Karpas-422 (cell line): Measurements from ENCODE around the gene ARRB1. TPM values are rescaled to one million over a fixed set of nuclear protein-coding genes. Genes with fewer than 3 reads are reported as not detected.

Experiments used
- DNase-seq: peaks from one replicate; pipeline ENCODE4 v3.0.0-alpha.2; 2015
- H2AFZ ChIP-seq: fragments of 200-600 bp; sonication (generic); 2 replicates; pipeline ENCODE4 v1.6.1; 2014; ENCODE audit warnings: antibody characterized with exemption, low read length, mixed read lengths
- H3K27ac ChIP-seq: fragments of 200-600 bp; sonication (generic); 2 replicates; pipeline ENCODE4 v1.5.1; 2014; ENCODE audit warnings: mild to moderate bottlenecking, low read length, moderate library complexity
- H3K27me3 ChIP-seq: fragments of 200-600 bp; sonication (generic); 2 replicates; pipeline ENCODE4 v1.6.1; 2014; ENCODE audit warnings: low read length, mixed read lengths
- H3K36me3 ChIP-seq: fragments of 200-600 bp; sonication (generic); 2 replicates; pipeline ENCODE4 v1.6.1; 2014; ENCODE audit warnings: low read length, mixed read lengths; ENCODE audit not compliant: insufficient read depth
- H3K4me1 ChIP-seq: fragments of 200-600 bp; sonication (generic); 2 replicates; pipeline ENCODE4 v1.6.1; 2014; ENCODE audit warnings: mild to moderate bottlenecking, low read length, mixed read lengths
- H3K4me2 ChIP-seq: fragments of 200-600 bp; sonication (generic); 2 replicates; pipeline ENCODE4 v1.6.1; 2014; ENCODE audit warnings: low read length, low read depth, mild to moderate bottlenecking; ENCODE audit not compliant: poor library complexity, severe bottlenecking
- H3K4me3 ChIP-seq: fragments of 200-600 bp; sonication (generic); 2 replicates; pipeline ENCODE4 v1.5.1; 2014; ENCODE audit warnings: mild to moderate bottlenecking, antibody characterized with exemption, low read length, mixed read lengths
- H3K79me2 ChIP-seq: fragments of 200-600 bp; sonication (generic); 2 replicates; pipeline ENCODE4 v1.6.1; 2014; ENCODE audit warnings: mild to moderate bottlenecking, low read length, mixed read lengths
- H3K9ac ChIP-seq: fragments of 200-600 bp; sonication (generic); 2 replicates; pipeline ENCODE4 v1.6.0; 2014; ENCODE audit warnings: low read length
- H3K9me2 ChIP-seq: fragments of 200-600 bp; sonication (generic), shearing (Covaris generic); replicated peaks from 2 replicates; pipeline ENCODE4 v1.6.0; 2014; ENCODE audit warnings: mild to moderate bottlenecking, low read length, moderate library complexity; ENCODE audit not compliant: insufficient read depth
- H3K9me3 ChIP-seq: fragments of 300-700, 200-600 bp; sonication (generic); 2 replicates; pipeline ENCODE4 v1.6.1; 2014; ENCODE audit warnings: low read length, mixed read lengths
- H4K20me1 ChIP-seq: fragments of 200-600 bp; sonication (generic); 2 replicates; pipeline ENCODE4 v1.6.1; 2014; ENCODE audit warnings: mild to moderate bottlenecking, antibody characterized with exemption, low read length, low read depth; ENCODE audit not compliant: insufficient read depth
- total RNA-seq: library from RNA; depleted of rRNA; stranded (reverse); fragments of >200 nt; shearing (Covaris generic); gene quantifications from 2 replicates; pipeline ENCODE4 v1.2.3, GENCODE V29; 2014; ENCODE audit warnings: low replicate concordance

Gene ARRB1
- total RNA-seq, 1 experiment from 2014 or later, result not detected

GRCh38 chr11:75349521-75350116 is 1.8 kb downstream of the ARRB1 start:
- Histone ChIP-seq H3K9ac (no peak overlapping the region), H3K4me3 (no peak overlapping the region), H3K9me3 (no peaks in the 10 kb centered on the region), H3K36me3 (no peaks in the 10 kb centered on the region), H3K4me2 (no peak overlapping the region), H3K4me1 (no peaks in the 10 kb centered on the region), H3K79me2 (no peaks in the 10 kb centered on the region), H2AFZ (no peak overlapping the region), H3K27me3 (no peaks in the 10 kb centered on the region), H4K20me1 (no peaks in the 10 kb centered on the region; the same call in 1 of the 2 replicates), H3K27ac (no peak overlapping the region), H3K9me2 (no peaks in the 10 kb centered on the region)
- DNase-seq, result no peak

DNA sequence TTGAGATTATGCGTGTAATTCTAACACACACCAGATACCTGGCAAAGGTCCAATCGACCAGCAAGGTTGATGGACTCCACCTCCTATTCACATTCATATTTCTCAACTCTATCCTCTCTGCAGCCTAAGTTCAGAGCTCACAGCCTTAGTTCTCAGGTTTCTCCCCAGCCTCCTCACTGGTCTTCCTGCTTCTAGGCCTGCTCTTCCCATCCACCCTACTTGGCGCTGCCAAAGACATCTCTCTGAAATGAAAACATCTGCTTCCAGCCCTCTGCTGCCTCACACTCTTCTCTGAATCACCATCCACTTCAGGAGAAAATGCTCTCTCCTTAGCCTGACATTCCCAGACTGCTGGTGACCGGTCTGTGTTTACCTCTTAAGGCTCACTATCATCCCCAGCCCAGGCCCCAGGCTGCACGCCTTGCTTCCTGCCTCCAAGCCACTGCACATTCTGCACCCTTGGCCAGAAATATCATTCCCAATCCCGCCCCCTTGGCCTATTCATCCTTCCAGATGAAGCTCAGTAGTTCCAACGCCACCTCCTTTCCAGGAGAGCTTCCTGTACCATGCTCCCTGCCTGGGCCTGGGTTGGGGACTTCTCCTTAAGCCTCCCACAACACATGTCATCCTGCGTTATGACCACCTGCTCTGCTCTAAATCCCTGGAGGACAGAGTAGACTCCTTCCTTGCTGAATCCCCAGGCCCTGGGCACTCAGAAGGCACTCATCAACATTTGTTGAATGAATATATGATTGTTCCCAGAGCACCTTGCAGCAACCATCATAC is 3.5 kb downstream of the ARRB1 start:
- H3K4me2 ChIP-seq, result no peak overlapping the region

DNA sequence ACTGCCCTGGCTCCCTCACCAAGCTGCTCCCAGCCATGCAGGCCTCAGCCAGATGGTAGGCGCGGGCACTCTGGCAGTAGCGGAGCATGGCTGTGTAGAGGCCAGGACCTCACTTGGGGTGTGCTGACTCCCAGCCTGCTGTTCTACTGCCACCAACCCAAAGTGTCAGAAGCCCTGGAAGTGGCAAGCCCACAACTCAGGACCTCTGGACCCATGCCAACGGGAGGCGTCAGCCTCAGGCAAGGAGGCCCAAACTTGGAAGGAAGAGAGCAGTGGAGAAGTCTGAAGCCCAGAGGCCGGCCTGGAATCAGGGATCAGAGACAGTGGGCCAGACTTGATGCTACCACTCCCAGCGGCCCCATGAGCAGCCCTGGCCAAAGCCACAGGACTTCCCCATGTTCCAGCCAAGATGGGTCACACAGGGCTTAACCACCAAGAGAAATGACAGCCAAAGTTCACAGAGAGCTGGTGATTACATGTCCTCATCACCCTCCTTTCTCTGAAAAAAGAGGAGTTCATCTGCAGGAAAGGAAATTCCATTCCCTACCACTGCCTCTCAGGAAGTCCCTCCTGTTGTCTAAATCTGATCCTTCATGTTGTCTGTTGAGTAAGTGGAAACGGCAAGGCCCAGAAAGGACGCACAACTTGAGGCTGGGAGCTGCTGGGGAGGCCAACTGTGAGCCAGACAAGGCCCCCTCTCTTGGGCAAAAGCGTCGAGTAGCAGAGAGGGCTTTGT is 4.4 kb downstream of the ARRB1 start:
- Histone ChIP-seq H3K4me2 (no peak overlapping the region), H3K27ac (no peak overlapping the region), H4K20me1 (no peaks in the 10 kb centered on the region; the same call in 1 of the 2 replicates)

More for the DNA sequence above, 3.5 kb downstream of the ARRB1 start:
- Histone ChIP-seq H3K36me3 (no peaks in the 10 kb centered on the region), H3K27ac (no peak overlapping the region), H3K9me3 (no peaks in the 10 kb centered on the region), H3K27me3 (no peaks in the 10 kb centered on the region), H4K20me1 (no peaks in the 10 kb centered on the region; the same call in 1 of the 2 replicates), H3K79me2 (no peaks in the 10 kb centered on the region), H3K9ac (no peak overlapping the region), H3K4me3 (no peak overlapping the region), H3K9me2 (no peaks in the 10 kb centered on the region), H3K4me1 (no peaks in the 10 kb centered on the region), H2AFZ (no peak overlapping the region)
- no peak for DNase-seq

DNA sequence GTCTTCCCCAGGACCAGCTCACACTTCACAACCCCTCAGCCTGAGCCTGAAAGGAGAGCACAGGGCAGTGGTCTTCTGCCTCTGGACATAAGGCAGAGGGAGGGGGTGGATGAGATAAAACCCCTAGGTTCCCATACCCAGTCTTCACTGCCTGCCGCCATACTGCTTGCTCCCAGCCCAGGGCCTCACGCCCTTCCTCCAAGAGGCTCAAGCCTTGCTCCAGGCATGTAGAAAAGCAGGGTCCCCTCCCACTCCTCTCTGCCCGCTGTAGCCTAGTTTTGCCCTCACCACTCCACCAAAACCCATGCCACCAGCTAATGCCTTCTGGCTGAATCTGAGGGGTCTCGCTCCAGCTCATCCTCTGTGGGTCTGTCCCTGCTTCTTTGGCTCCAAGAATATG is 5.2 kb downstream of the ARRB1 start:
- Histone ChIP-seq H3K4me2 (no peak overlapping the region), H2AFZ (no peak overlapping the region), H3K36me3 (no peaks in the 10 kb centered on the region), H3K4me3 (no peak overlapping the region), H3K9me3 (no peaks in the 10 kb centered on the region), H3K9me2 (no peaks in the 10 kb centered on the region), H3K79me2 (no peaks in the 10 kb centered on the region), H3K4me1 (no peaks in the 10 kb centered on the region), H4K20me1 (no peaks in the 10 kb centered on the region; the same call in 1 of the 2 replicates), H3K27me3 (no peaks in the 10 kb centered on the region), H3K9ac (no peak overlapping the region), H3K27ac (no peak overlapping the region)
- no peak for DNase-seq

More for the DNA sequence above, 4.4 kb downstream of the ARRB1 start:
- H3K9me3 ChIP-seq, result no peaks in the 10 kb centered on the region
- no peaks in the 10 kb centered on the region for H3K79me2 ChIP-seq
- DNase-seq, result no peak
- no peaks in the 10 kb centered on the region for H3K9me2 ChIP-seq
- H3K4me1 ChIP-seq, result no peaks in the 10 kb centered on the region
- H3K27me3 ChIP-seq, result no peaks in the 10 kb centered on the region
- H3K4me3 ChIP-seq, result no peak overlapping the region
- no peaks in the 10 kb centered on the region for H3K36me3 ChIP-seq
- no peak overlapping the region for H3K9ac ChIP-seq
- H2AFZ ChIP-seq, result no peak overlapping the region

- H3K9me2 ChIP-seq, result no peaks in the 10 kb centered on the region
- no peak overlapping the region for H2AFZ ChIP-seq
- H4K20me1 ChIP-seq, result no peaks in the 10 kb centered on the region; the same call in 1 of the 2 replicates
- no peak overlapping the region for H3K4me2 ChIP-seq
- DNase-seq, result no peak
- H3K27me3 ChIP-seq, result no peaks in the 10 kb centered on the region
- no peak overlapping the region for H3K27ac ChIP-seq
- H3K9ac ChIP-seq, result no peak overlapping the region
- H3K36me3 ChIP-seq, result no peaks in the 10 kb centered on the region
- H3K9me3 ChIP-seq, result no peaks in the 10 kb centered on the region
- H3K4me3 ChIP-seq, result no peak overlapping the region
- no peaks in the 10 kb centered on the region for H3K79me2 ChIP-seq
- H3K4me1 ChIP-seq, result peaks cover 4% of the 10 kb centered on the region
These were observed 5.9 kb downstream of the ARRB1 start for GRCh38 chr11:75345455-75346160.

DNA sequence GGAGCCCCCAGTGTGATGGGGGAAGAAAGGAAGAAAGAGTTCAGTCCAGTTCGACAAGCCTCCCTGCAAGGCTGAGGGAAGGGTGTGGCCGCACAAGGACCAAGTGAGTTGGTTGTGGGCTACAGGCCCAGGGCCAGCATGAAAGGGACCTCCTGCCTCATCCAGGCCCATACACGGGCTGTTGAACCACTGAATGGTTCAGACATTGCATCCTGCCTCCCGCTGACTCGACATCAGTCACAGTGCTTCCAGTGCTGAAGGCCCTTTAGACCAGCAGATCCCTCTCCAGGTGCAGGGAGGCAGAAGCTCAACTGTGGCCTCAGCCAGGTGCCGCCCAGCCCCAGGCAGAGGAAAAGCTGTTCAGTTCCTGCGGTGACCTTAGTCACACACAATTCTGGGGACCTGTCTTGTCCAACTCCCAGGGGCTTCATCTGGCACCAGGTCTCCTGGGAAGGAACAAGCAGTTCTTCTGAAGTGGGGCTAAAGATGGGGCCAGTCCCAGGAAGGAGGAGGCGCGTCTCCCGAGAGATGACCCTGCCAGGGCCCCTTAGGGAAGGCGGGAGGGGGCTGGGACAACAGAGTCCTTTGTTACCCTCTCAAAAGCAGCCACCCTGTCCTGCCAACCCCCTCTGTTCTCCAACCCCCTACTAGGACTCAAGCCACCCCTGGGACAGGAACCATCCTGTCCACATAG is 6.6 kb downstream of the ARRB1 start:
- Histone ChIP-seq H4K20me1 (no peaks in the 10 kb centered on the region; the same call in none of the 2 replicates), H3K79me2 (no peaks in the 10 kb centered on the region), H3K27me3 (no peaks in the 10 kb centered on the region)

GRCh38 chr11:75344186-75344585 is 7.3 kb downstream of the ARRB1 start:
- Histone ChIP-seq H3K9ac (no peak overlapping the region), H4K20me1 (no peaks in the 10 kb centered on the region; the same call in 1 of the 2 replicates), H3K9me3 (no peaks in the 10 kb centered on the region), H3K4me2 (no peak overlapping the region), H3K9me2 (no peaks in the 10 kb centered on the region), H2AFZ (no peak overlapping the region), H3K27me3 (no peaks in the 10 kb centered on the region), H3K4me3 (no peak overlapping the region), H3K27ac (no peak overlapping the region), H3K79me2 (no peaks in the 10 kb centered on the region), H3K4me1 (peaks cover 17% of the 10 kb centered on the region), H3K36me3 (no peaks in the 10 kb centered on the region)
- no peak for DNase-seq

More for the DNA sequence above, 6.6 kb downstream of the ARRB1 start:
- Histone ChIP-seq H3K36me3 (no peaks in the 10 kb centered on the region), H3K4me3 (no peak overlapping the region), H3K9ac (no peak overlapping the region), H3K9me3 (no peaks in the 10 kb centered on the region), H3K4me2 (no peak overlapping the region), H2AFZ (no peak overlapping the region), H3K9me2 (no peaks in the 10 kb centered on the region), H3K4me1 (peaks cover 11% of the 10 kb centered on the region), H3K27ac (no peak overlapping the region)
- no peak for DNase-seq
